ENCODE results near the gene HCFC2. TPM values are rescaled to one million over a fixed set of nuclear protein-coding genes. Genes with fewer than 3 reads are reported as not detected.

HCFC2 gene
- total RNA-seq, 1 experiment from 2014 or later = 5.0 TPM

- DNase-seq (ENCODE audit: extremely low read depth, low read depth) = no peak
These were observed 7.8 kb upstream of the HCFC2 start for GRCh38 chr12:104056419-104056972.

DNA sequence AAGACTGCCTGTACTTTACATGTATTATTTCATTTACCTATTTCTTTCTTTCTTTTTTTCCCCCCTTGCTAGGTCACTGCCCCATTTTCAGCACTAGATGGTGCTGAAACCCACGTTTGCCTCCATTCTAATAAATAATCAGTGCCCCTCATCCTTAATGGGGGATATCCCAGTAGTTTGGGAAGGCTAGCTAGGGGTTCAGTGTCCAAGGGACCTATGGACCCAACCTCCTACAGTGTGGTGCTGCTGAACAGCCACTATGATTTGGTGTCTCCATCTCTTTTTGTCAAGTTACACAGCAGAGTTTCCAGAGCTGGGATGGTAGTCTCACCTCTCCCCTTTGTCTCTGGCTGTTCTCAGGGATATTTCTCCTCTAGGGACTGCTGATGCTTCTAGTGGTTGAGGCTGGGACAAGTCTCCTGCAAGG lies 6.5 kb upstream of the HCFC2 start:
- no peak for DNase-seq (ENCODE audit: extremely low read depth, low read depth)

- no peak for DNase-seq (ENCODE audit: extremely low read depth, low read depth)
These were observed 5.5 kb upstream of the HCFC2 start for GRCh38 chr12:104058802-104059201.

DNA sequence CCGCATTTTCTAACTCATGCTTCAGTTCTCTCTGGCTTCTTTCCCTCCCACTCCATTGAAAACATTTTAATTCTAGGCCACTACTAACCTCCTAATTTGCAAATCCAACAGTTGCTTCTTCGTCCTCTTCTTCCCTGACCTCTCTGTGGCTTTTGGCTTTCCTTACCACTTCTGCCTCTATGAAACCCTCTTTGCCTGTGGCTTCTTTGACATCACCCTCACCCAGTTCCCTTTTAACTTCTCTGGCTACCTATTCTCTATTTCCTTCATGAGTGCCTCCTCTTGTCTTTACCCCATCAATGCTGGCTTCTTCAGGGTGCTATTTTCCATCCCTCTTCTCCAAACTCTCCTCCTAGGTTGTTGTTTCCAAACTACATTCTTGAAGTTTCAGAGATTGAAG lies 4.4 kb upstream of the HCFC2 start:
- no peak for DNase-seq (ENCODE audit: extremely low read depth, low read depth)

GRCh38 chr12:104060791-104061190 lies 3.5 kb upstream of the HCFC2 start:
- DNase-seq (ENCODE audit: extremely low read depth, low read depth) = no peak

GRCh38 chr12:104063712-104064030 lies 660 bp upstream of the HCFC2 start:
- no peak for DNase-seq (ENCODE audit: extremely low read depth, low read depth)

GRCh38 chr12:104064842-104065427 lies 604 bp downstream of the HCFC2 start:
- DNase-seq (ENCODE audit: extremely low read depth, low read depth) = no peak

DNA sequence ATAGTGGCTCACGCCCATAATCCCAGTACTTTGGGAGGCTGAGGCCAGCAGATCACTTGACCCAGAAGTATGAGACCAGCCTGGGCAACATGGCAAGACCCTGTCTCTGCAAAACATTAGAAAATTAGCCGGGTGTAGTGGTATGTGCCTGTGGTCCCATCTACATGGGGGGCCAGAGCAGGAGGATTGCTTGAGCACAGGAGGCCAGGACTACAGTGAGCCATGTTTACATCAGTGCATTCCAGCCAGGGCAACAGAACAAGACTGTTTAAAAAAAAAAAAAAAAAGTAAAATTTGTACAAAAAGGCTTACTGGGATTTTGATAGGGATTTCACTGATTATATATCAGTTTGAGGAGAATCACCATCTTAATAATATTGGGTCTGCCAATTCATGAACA lies 7.8 kb downstream of the HCFC2 start:
- no peak for DNase-seq (ENCODE audit: extremely low read depth, low read depth)

DNA sequence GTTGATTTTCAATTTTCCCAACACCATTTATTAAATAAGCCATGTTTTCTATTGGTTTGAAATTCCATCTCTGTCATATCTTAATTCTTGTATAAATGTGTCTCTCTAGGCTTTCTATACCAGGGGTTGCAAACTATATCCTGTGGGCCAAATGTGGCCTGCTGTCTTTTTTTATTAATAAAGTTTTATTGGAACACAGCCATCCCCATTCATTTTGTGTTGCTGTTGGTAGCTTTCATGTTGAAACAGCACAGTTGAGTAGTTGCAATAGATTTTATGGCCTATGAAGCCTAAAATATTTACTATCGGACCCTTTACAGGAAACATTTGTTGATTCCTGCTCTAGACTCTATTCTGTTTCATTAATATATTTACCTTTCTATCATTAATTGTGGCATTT lies 9.4 kb downstream of the HCFC2 start:
- DNase-seq (ENCODE audit: extremely low read depth, low read depth) = no peak

GRCh38 chr12:104079024-104079423 lies 14.7 kb downstream of the HCFC2 start:
- no peak for DNase-seq (ENCODE audit: extremely low read depth, low read depth)

- DNase-seq (ENCODE audit: extremely low read depth, low read depth) = no peak
These were observed 16.4 kb downstream of the HCFC2 start for GRCh38 chr12:104080764-104081163.

GRCh38 chr12:104083769-104084475 lies 19.6 kb downstream of the HCFC2 start:
- no peak for DNase-seq (ENCODE audit: extremely low read depth, low read depth)

GRCh38 chr12:104090685-104091084 lies 26.4 kb downstream of the HCFC2 start:
- DNase-seq (ENCODE audit: extremely low read depth, low read depth) = no peak

DNA sequence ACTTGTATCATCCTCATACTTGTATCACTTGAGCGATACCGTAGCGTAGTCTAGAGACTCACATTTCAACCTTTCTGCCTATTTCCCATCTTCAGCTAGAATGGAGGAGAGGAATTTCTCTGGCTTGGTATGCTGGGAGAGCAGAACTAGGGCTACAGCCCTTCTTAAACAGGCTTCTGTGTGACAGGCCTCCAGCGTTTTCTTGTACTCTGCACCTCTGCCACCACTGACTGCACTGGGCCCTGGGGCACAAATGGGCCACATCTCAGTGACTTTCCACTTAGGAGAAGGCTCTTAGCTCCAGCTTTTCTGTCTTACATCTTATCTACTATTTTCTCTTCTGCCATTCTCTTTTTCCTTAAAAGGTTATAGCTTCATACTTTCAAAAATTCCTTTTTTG lies 26.8 kb downstream of the HCFC2 start:
- no peak for DNase-seq (ENCODE audit: extremely low read depth, low read depth)

- DNase-seq (ENCODE audit: extremely low read depth, low read depth) = no peak
These were observed 30.0 kb downstream of the HCFC2 start for GRCh38 chr12:104094284-104094683.

DNA sequence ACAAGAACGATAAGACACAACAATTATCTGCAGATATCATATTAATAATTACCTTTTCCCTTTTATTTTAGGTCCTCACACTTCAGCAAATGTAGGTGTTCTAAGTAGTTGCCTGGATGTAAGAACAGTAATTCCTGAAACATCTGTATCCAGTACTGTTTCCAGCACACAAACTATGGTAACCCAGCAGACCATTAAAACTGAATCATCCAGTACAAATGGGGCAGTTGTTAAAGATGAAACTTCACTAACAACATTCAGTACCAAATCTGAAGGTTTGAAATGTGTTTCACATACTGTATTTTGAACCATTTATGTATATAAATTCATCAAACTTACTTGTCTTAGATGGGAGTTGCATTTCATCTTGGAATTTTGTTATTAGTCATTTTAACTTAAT lies 31.0 kb downstream of the HCFC2 start:
- DNase-seq (ENCODE audit: extremely low read depth, low read depth) = no peak

- DNase-seq (ENCODE audit: extremely low read depth, low read depth) = no peak
These were observed 33.6 kb downstream of the HCFC2 start for GRCh38 chr12:104097954-104098353.

GRCh38 chr12:104105461-104105860 lies 41.1 kb downstream of the HCFC2 start:
- no peak for DNase-seq (ENCODE audit: extremely low read depth, low read depth)

- no peak for DNase-seq (ENCODE audit: extremely low read depth, low read depth)
These were observed 42.6 kb downstream of the HCFC2 start for GRCh38 chr12:104106965-104107364.

DNA sequence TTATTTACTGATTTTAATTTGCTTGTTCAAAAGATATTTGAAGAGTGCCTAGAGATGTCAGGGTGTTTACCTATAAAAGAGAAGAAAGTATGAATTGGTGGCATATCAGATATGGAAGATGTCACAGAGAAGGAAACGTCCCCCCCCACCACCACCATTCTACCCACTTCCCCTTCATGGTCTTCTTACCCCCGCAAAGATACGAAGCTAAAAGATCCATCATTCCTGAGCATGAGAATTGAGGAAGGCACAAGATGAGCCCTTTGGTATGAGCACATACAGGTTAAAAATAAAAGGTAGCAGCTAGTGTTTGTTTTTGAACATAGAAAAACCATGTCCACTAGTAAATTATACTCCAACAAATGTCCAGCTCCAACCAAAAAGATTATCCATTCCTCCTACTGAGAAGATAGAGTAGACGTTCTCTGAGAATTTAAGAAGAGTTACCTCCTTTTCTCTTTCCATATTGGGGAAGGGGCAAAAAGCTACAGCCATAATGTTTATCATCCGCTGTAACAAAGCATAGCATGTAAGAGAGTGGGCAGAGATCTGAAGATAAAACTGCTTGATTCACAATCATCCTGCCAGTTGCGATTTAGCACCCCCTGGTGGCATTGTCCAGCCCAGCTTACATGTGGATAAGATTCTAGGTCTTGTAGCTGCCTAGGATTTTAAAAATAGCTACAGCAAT lies 44.6 kb downstream of the HCFC2 start:
- peak; percentile 76 for DNase-seq (ENCODE audit: extremely low read depth, low read depth)

DNA sequence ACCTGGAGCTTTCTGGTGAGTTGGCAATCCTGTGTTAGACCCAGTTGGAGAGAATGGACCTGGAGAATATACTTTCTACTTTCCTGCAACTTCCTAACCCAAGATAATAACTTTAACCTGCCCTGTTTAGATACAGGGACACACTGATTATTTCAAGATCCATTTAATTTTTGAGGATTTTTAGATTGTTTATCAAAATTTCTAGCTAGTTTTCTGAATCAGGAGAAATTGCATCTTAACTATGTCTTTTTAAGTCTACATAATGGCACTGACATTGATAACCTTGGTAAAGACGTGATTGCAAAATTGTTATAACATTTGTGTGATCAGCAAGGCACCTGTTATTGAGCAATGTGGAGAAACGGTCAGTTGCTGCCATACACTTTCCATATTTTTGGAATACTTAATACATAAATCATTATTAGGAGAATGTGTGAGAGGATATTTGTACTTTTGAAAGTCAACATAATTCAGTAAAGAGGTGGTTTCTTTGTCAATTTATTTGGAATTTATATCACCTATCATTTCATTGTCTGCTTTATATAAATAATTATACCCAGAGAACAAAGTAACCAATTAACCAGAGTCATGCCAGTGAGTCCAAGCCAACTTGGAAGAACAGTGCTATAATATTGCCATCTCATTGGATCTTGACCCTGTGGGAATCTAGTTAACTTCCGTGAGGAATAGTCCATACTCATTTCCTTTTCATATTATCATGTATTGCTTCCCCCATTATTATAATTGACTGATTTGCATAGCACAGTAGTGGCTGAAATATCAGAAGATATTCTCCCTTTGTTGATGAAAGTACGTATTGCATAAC lies 45.3 kb downstream of the HCFC2 start:
- DNase-seq (ENCODE audit: extremely low read depth, low read depth) = no peak
